DMS153 treated with DMSO at 0.1 percent for 48 hours (cell line): ENCODE data around the gene ENPP6.
A peak's percentile ranks its signal among the peaks of the same experiment; 100 is the strongest.

ENCODE experiments used
- DNase-seq: peaks from one replicate; lab custom pipeline; 2025; ENCODE audit not compliant: unreplicated experiment; lab: John Stamatoyannopoulos, UW

The ENPP6 gene

DNA sequence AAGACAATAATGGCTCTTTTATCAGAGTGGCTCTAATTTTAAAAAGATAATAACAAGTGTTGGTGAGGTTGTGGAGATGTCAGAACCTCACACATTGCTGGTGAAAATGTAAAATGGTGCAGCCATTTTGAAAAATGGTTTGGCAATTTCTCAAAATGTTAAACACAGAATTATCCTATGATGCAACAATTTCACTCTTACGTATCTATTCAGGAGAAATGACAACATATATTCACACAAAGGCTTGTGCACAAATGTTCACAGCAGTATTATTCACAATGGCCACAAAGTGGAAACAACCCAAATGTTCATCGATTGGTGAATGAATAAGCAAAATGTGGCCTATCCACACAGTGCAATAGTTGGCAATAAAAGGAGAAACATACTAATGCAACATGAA lies 24.7 kb downstream of the ENPP6 start:
- no peak for DNase-seq

DNA sequence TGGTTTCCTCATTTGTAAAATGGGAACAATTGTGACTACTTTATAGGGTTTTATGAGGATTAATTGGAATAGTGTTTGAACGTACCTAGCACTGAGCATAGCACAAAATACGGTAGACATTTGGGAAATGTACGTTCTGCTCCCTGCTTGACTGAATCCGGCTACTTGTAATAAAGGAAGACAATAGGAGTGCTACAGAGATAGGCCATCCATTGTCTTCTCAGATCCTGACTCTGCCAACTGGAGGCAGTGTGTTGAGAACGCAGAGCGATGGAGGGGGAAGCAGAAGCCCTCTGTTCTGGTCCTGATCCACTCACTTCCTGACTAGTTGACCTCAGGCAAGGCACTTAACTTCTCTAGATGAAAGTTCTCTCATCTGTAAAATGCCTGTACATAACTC lies 26.4 kb downstream of the ENPP6 start:
- DNase-seq, result no peak

DNA sequence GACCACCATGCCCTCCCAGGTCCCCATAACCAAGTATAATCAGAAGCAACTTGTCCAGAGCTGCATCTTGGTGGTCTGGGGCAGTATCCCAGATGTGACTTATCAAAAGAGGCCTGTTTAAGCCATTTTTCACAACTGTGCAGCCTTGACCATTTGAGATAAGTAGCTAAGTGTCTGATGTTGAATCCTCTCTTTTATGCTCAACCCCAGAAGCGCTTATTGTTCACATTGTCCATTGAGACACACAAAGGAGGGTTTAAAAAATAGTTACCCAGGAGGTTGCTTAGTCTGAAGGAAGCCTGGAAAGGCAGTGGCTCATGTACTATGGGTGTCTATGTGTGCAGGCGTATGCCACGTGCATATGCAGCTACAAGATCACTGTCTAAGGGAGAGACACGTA lies 27.0 kb downstream of the ENPP6 start:
- no peak for DNase-seq

DNA sequence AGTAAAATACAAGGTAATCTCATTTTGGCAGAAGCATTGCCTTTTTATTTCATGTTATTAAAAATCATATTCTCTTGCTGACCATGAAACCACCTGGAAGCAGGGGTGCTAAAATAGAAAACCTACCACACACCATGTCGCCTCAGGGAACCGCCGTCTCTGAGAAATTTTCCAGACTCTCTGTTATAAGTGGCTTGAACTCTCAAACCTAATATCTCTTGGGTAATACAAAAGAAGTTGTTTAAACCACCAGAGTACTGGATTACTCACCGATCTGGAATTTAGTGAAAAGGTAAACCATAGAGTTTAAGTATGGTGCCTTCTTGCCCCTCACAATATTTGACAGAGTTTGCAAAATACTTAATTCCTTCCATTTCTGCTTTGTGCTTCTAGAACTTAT lies 27.7 kb downstream of the ENPP6 start:
- DNase-seq, result no peak

DNA sequence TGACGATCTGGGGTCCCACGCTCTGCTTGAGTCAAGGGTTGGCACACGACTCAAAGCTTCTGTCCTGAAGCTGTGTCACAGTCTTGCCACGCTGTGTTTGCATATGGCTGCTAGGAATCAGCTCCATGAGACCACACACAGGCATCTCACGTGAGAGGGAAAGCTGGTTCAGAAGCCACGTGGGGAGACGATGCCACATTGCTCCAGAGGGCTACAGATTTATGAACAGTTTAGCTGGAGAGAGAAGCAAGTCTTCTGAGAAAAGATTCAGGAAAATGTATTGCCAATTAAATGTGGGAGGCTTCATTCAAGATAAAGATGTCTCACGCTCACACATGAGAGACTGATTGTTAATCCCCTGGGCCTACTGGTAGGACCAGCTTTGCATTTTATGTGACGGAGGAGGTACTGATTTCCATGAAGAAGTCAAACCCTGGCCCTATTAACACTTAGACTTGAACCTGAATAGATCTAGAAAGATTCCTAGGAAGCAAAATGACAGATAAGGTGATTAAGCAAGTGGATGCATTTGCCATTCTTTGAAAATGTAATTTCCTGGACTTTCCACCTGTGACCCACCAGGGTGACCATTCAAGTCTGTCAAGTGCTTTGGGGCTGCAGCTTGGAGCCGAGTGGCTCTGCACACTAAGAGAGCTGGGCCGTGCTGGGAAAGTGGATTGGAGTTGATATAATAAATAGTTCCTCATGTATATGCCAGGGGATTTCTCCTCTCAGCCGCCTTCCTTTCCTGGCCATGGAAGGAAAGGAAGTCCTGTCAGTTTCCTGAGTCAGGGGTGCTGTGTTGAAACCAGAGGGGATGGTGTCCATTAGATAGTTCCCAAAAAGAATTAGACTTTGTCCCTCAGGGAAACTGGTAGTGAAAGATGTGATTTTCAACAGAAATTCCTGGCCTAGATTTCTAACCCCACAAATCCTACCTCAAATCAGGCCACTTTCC lies 29.0 kb downstream of the ENPP6 start:
- no peak for DNase-seq

DNA sequence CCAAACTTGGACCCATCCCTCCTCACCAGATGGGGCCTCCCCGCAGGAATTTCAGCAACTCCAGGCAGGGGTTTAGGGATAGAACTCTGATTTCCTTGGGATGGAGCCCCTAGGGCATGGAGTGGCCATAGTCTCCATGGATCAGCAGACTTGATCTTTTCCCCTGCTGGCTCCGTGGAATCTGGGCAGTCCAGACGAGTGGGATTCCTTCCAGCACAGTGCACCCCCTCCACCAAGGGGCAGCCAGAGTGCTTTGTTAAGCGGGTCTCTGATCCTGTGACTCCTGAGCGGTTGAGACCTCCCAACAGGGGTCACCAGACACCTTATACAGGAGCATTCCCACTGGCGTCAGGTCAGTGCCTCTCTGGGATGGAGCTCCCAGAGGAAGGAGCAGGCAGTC lies 40.4 kb downstream of the ENPP6 start:
- no peak for DNase-seq

DNA sequence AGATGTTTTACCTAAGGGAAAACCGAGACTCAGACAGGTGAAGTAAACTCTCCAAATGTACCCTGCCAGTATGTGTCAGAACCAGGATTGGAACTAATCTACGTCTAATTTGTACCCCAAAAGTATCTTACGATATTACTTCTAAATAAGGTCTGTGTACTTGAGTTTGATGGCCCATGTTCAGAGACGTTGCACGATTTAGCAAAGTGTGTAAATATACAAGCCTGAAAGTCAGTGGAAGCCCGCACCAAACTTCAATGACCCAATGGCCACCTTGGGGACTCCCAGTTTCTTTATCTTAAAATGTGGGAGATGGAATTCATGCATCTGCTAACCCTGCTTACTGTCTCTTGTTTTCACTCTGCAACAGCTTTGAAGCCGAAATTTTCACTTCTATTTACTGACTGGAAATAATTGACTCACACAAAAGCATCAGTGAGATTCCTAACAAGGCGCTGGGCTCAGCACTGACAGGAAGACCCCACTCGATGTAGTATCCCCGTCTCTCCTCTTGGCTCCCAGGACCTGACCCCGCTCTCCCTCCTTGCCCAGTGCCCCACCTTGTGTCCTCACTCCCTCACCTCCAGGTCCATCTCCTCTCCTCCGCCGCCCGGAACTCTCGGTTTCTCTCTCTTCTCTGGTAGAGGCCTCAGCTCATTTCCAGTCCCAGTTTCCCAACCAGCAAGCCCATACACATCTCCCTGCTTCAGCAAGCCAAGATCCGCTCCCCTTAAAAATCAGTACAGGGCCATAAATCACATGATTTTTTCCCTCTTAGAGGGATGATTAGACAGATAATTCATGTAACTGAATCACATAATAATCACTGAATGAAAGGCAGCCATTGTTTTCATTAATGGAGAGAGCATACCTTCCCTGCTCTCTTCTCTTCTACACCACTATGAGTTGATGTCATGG lies 42.8 kb downstream of the ENPP6 start:
- no peak for DNase-seq

DNA sequence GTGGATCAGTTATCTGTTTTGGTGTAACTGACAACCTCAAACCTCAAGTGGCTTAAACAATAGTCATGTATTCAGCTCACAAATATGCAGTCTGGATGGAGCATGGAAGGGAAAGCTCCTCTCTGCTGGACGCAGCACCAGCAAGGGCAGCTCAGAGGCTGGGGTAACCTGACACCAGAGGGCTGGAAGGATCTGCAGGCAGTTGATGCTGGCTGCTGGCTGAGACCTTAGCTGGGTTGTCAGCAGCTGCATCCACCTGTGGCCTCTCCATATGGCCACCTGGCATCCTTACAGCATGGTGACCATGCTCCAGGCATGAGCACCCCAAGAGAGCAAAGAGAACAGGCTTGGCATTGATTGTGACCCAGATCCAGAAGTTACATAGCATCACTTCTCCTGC lies 46.7 kb downstream of the ENPP6 start:
- peak; percentile 47 for DNase-seq

DNA sequence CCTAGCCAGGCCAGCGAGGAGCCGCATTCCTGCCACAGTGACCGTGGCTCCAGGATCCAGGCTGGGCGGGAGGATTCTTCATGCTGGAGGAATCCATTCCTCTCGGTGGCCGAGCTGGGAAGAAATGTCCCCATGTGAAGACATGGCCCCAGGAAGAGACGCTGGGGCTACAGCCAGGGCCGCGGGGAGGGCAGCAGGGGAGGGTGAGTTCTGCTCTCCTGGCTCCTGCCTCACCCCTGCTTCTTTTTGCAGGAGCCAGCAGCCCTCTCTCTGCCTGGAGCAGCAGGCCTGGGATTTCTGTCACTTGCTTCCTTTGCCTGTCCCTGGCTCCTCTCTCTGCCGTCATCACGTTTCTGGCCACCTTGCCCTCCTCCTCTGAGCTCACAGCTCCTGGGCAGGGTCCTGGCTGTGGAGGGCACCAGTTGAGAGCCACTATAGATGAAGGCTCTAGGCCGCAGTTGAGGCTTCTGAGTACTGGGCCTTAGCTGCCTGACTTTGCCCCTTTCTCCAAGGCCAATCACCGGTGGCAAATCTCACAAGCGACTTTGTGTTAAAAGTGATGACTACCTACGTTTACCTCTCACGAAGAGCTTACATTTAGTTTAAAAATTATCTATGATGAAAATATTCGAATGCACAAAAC lies 48.3 kb downstream of the ENPP6 start:
- no peak for DNase-seq

DNA sequence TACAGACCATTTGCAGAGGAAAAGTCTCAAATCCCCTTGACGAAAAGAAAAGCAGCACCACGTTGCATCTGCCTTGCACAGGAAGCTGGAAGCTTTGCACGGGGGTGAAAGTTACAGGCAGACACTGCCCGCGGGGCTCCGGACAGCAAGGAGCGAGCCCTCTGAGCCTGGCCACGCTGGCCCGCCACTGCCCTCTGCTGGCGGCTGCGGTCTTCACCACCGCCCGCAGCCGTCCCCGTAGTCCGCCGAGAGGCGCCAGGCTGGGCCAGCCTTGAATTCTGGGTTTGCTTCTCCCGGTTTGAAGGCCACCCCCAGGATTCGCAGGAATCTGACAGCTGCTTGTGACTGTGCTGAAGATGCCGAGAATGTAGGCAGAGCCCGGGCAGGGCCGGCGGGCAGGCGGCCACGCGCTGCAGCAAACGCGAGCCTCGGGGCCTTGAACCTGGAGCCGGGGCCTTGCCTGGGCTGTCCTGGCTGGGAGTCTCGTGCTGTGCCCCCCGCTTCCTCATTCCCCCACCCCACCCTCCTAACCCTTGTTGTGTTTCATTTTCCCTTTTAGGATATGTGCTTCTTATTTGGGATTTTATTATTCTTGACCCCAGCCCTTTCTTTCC lies 49.2 kb downstream of the ENPP6 start:
- DNase-seq, result no peak

DNA sequence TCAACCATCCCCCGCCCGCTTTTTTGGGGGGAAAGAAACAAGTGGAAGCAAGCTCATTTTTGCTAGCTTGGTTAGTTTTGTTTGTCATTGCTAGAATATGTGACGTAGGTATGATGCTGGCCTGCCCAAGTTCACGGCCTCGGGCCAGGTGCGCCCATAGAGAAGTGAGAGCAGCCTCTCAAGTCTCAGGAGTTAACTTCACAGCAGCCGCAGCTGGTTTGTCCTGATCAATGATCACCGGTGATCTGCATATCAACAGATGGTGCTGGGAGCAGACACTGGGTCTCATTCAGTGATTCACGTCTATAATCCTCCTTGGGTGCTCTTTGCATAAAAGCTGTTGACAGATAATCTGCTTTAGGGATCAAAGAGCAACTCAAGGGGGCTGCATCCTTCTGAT lies 50.1 kb downstream of the ENPP6 start:
- DNase-seq, result no peak

DNA sequence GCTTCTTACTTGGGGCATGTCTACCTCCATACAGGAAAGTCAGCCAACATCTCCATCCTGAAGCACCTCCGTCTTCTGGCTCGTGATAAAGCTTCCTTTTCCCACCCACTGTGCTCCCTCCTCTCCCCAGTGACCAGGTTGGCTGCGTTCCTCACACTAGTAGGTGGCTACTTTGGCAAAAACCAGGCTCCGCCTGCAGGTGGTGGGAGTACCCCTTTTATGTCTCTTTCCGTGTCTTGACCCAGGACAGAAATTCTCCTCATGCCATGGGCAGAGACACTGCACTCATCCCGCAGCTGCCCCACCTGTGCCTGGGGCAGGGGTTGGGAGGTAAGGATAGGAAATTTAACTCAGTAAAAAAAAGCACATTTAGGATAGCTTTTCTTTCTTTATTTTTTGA lies 50.9 kb downstream of the ENPP6 start:
- no peak for DNase-seq

DNA sequence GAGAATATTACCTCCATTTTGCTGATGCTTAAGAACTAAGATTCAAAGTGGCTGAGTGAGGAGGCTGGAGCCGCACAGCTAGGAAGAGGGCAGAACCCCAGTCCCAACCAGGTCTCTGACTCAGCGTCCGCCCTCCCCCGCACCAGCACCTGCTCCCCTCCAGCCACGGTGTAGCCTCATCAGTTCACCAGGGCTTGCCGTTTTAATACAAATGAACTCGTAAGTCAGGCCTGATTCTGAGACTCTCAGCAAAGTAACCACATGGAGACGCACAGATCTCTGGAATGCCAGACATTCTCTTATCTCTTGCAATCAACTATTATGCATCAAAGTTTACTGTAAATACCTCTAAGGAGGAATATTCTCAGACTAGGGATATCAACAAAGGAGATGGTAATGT lies 52.4 kb downstream of the ENPP6 start:
- no peak for DNase-seq

DNA sequence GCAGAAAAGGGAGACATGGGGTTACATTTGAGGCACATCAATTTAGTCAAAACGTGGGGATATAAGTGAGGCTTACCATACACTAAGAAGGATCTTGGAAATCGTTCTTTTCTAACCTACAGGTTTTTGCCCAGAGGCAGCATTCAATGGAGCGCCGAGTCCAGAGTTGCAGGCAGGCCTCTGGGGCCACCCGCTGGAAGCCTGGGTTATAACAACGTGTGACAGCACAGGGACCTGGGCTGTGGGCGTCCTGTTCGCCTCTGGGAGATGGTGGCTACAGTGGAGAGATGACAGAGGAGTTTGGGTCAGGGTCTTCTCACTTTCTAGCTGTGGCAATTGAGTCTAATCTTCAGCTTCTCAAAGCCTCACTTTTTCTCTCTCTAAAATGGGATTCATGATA lies 53.9 kb downstream of the ENPP6 start:
- DNase-seq, result peak; percentile 9

DNA sequence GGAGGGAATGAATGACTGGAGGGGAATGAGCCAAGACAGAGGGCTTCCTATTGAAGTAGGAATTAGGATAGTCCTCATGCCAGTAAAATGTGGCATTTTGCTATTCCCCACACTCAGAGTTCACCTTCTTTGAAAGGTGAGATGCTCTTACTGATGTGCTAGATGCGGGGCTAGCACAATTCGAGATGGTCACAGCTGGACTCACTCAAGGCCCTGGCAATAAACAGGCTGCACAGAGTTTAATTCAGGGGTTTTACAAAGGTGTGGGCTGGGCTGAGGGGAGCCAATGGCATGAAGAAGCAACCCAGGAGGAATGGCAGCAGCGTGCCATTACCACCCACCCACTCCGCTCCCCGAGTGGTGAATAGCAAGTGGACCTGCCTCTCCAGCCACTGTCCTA lies 55.1 kb downstream of the ENPP6 start:
- DNase-seq, result no peak

DNA sequence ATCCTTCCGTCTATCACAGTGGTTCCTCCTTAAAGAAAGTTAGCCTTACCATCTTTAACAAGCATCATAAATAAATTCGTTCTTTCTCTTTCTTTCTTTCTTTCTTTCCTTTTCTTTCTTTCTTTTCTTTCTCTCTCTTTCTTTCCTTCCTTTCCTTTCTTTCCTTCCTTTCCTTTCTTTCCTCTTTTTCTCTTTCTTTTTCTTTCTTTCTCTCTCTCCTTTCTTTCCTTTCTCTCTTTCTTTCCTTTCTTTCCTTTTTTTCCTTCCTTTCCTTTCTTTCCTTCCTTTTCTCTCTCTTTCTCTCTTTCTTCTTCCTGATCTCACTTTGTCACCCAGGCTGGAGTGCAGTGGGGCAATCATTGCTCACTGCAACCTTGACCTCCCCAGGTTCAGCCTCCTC lies 60.4 kb downstream of the ENPP6 start:
- no peak for DNase-seq

DNA sequence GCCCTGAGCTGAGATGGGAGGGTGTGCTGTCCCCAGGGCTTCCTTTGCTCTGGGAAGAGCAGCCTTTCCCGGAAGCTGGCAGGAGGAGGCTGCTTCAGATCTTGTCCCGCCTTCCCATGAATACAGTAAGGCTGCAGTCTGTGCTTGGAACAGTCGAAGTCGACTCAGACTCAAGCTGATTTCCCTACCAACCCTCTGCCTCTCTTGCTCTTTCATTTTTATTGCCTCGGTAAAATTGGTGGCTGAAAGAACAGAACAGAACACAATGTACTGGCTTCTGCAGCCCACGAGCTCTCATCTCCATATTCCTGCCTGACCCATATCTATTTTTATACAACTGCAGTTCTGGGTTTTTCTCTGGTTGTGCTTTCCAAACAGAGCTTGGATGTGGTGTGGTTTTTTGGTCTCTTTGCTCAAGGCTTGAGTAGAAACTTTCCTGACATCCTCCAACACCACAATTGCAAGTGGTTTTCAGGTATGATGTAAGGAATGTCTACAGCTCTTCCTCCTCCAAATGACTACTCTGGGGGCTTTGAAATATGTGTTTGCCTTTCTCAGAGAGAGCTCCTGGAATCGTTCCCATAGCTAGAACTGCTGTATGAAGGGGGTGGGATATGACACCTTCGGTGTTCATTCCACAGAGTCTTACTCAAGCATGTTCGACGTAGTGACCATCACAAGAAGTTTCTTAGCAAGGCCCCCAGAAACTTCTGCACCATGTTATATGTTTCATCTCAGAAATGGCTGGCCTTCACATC lies 61.3 kb downstream of the ENPP6 start:
- DNase-seq, result no peak

DNA sequence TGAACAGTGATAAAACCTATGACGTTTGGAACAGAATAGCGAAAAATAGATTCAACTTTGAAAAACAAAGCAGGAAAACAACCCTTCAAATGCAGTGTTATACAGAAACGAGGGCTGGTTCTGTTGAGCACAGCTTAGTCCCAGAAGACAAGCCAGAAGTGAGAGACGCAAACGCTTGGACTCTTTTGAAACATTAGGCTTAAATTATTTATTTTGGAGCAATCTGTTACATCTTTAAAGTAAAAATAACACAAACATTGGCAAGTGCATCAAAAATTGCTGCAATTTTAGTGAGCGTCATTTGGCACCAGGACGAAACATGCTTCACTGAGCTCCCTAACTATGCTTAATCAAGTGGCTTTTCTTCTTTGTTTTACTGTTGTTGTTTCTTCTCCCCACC lies 63.5 kb downstream of the ENPP6 start:
- DNase-seq, result no peak

DNA sequence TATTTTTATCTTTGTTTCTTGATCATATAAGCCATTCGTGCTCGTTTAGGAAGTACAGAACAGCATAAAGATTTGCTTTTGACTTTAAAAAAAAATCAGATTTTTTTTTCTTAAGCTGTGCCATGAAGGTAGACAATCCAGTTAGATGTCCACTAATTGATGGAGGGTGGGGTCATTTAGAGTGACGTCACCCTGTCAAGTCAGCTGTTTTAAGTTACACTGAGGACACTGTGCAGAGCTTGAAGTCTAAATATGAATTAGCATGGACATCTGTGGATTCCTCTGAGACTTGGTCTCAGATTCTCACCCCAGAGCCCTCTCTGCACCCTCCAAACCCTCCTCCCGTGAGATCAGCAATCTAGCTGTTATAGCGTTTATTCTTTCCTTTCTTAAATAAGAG lies 63.9 kb downstream of the ENPP6 start:
- DNase-seq, result no peak

DNA sequence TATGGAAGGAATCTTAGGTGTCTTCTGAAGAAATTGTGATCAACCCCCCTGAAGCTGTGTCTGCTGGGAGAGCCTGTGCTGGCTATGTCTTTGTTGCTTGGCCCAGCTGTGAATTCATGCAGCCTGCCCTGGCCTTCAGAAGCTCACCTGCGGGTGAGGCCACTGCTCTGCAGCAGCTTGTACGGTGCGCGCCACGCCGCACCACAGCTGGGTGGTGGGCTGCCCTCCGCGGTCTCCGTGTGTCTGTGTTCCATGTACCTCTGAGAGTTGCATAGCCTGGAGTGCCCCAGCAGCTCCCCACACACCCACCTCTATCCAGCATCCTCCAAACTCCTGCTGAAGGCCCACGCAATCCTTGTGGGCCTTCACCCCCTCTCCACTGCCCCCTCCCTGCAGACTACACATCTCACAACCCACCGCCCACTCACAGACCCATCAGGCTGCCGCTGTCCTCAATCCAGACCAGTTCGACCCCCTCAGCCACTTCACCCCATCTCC lies 65.6 kb downstream of the ENPP6 start:
- DNase-seq, result no peak
